DMS79 (cell line): ENCODE results near the gene SPATA19.
A peak's percentile ranks its signal among the peaks of the same experiment; 100 is the strongest.
"Not testable (repeated sequence)": the region's sequence is repeated elsewhere in the genome, so short reads cannot be mapped to it uniquely, and the experiment has no call there.

Experiments
- DNase-seq: peaks from one replicate; lab custom pipeline; 2025; lab: John Stamatoyannopoulos, UW

SPATA19 gene

GRCh38 chr11:133845413-133845812 is at the start of gene SPATA19:
Gene SPATA19, minus strand, starts transcription at chr11:133845513. Its CDS starts 67 bp downstream, at chr11:133845446.
- DNase-seq, result no peak

GRCh38 chr11:133895061-133895479 is 49.8 kb upstream of the SPATA19 start:
- DNase-seq, result no peak

- DNase-seq, result no peak
These were observed 48.1 kb upstream of the SPATA19 start for GRCh38 chr11:133893381-133893780.

- DNase-seq, result no peak
These were observed 47.5 kb upstream of the SPATA19 start for GRCh38 chr11:133892584-133893380.

GRCh38 chr11:133892126-133892525 is 46.8 kb upstream of the SPATA19 start:
- no peak for DNase-seq

- DNase-seq, result no peak
These were observed 44.6 kb upstream of the SPATA19 start for GRCh38 chr11:133889893-133890292.

GRCh38 chr11:133889188-133889587 is 43.9 kb upstream of the SPATA19 start:
- no peak for DNase-seq

GRCh38 chr11:133887692-133888332 is 42.5 kb upstream of the SPATA19 start:
- DNase-seq, result no peak

- DNase-seq, result no peak
These were observed 40.7 kb upstream of the SPATA19 start for GRCh38 chr11:133886029-133886428.

GRCh38 chr11:133872160-133872559 is 26.8 kb upstream of the SPATA19 start:
- no peak for DNase-seq

GRCh38 chr11:133867456-133867855 is 22.1 kb upstream of the SPATA19 start:
- DNase-seq, result no peak

GRCh38 chr11:133865466-133865865 is 20.2 kb upstream of the SPATA19 start:
- DNase-seq, result no peak

- no peak for DNase-seq
These were observed 19.4 kb upstream of the SPATA19 start for GRCh38 chr11:133864756-133865155.

- DNase-seq, result no peak
These were observed 14.8 kb upstream of the SPATA19 start for GRCh38 chr11:133860151-133860550.

- not testable (repeated sequence) for DNase-seq
These were observed 9.1 kb upstream of the SPATA19 start for GRCh38 chr11:133854330-133854960.

GRCh38 chr11:133844217-133844616 is 1.1 kb downstream of the SPATA19 start:
- peak; percentile 25 for DNase-seq

GRCh38 chr11:133843454-133843987 is 1.8 kb downstream of the SPATA19 start:
- DNase-seq, result peak; percentile 43

- DNase-seq, result no peak
These were observed 2.6 kb downstream of the SPATA19 start for GRCh38 chr11:133842730-133843129.

- no peak for DNase-seq
These were observed 3.3 kb downstream of the SPATA19 start for GRCh38 chr11:133842053-133842452.

- DNase-seq, result no peak
These were observed 3.9 kb downstream of the SPATA19 start for GRCh38 chr11:133841279-133842043.

GRCh38 chr11:133840479-133840941 is 4.8 kb downstream of the SPATA19 start:
- no peak for DNase-seq
